DMS114 treated with DMSO at 0.1 percent for 48 hours (cell line): ENCODE data around the gene DOK5.

ENCODE experiments used
- DNase-seq: peaks from one replicate; lab custom pipeline; 2025; ENCODE audit not compliant: unreplicated experiment; lab: John Stamatoyannopoulos, UW

The DOK5 gene

DNA sequence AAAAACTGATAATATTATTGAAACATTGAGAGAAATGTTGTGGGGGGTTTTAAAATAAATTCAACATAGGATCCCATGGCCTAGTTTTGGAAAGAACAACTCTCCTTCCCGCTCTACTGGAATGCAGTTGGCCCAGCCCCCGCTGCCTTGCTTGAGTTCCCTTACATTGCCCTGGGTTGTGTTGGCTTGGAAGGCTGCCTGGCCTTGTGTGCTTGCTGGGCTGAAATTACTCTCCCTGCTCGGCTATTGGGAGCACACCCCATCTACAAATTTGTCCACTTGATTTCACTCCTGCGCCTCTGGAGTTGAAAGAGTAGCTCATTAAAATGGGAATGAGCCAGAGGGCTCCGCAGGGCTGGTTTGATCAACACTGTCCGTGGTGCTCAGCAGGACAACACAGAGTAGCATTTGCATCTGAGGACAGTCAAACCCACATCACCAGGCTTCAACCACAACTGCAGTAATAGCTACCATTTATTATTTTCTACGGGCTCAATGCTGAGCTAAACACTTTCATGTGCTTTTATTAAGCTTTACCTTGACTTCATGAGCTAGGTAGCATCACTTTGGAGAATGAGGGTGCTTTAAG lies 35.2 kb downstream of the DOK5 start:
- no peak for DNase-seq

DNA sequence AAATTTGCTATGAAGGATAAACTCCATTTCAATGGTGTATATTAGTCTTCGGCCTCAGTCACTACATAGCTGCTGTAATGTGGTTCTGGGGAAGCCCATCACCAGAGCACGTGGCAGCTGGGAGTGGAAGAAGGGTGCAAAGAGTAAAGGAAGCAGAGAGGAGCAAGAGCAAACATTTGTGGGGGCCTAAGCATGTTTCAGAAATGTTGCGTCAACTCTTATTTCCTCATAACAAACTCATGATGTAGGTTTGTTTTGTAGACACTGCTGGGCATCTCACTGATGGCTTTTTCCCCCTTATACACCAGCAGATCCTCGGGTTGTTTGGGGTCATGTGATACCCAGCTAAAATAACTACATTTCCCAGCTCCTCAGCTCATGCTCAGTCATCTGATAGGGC lies 37.3 kb downstream of the DOK5 start:
- DNase-seq = no peak

DNA sequence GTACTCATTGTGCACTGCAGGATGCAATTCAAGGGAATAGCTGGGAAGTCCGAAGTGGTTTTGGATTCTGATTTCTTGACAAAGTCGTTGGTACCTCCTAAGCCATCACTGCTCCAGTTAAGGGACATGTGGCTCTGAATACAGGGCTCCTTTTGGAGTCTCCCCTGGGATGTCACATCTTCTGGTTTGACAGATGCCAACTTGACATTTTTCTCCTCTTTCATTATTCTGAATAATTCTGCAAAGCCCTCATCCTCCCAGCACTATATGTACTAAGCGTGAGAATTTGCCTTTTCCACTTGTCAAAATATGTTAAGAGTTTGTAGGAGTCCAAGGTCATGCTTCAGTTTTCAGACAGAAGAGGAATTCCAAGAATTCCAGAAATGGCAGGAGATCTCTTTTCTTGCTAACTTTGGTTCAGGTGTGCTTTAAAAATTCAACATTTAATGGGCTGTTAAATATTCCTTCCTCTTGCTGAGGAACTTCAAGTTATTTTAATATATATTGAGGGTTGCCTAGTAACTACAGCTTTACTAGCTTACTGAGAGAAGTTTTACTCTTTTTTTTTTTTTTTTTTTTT lies 38.7 kb downstream of the DOK5 start:
- DNase-seq = no peak

DNA sequence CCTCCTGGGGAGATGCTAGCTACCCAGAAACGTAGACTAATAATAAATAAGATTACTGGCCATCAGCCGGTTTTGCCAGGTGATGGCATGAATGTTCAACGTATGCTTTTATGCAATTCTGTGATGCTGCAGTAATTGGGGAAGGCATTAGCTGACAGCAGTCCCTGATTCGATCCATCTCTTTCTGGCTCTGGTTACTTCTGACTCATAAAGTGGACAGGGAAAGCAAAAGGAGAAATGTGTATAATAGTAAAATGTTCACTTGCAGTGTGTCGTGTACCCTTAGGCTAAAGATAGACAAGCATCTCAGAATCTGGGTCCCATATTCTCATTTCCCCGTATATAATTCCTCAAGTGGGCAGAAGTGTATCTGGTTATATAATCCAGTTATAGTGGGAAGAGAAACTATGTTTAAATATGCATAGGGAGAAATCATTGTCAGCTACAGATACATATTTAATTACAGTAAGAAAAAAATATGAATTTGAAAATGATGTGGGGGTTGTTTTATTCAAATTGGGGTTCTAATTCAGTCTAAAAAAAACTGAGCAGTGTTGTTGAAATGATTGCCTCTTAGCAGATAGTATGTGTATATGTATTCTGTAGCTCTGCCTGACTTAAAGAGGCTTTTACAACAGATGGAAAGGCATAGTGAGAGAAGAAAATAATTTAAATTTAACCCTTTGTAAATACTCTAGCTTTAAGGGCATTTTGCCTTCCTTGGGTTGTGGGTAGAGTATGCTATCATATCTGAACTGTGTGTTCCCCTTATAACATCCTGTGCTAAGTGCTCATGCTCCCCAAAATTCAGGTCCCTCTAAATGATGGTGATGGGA lies 40.6 kb downstream of the DOK5 start:
- DNase-seq = no peak

- DNase-seq = no peak
Measured at GRCh38 chr20:54517241-54517975, 42.0 kb downstream of the DOK5 start.

DNA sequence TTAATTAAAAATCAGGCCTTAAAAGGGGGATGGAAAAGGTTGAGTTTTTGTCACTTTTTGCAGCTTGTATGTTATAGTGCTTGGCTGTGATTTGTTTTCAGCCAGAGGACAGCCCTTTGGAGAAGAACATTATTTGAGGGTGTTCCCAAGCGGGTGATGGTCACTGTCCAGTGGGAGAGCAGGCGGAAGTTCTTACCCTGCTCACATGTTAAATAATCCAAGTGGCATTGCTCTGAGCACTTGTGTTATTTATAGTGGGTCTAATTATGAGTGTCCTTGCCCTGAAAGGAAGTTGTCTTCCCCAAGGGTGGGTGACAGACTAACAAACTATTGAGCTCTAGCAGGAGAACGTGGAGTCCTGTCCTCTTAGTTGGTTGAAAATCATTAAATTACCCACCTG lies 49.5 kb downstream of the DOK5 start:
- no peak for DNase-seq

DNA sequence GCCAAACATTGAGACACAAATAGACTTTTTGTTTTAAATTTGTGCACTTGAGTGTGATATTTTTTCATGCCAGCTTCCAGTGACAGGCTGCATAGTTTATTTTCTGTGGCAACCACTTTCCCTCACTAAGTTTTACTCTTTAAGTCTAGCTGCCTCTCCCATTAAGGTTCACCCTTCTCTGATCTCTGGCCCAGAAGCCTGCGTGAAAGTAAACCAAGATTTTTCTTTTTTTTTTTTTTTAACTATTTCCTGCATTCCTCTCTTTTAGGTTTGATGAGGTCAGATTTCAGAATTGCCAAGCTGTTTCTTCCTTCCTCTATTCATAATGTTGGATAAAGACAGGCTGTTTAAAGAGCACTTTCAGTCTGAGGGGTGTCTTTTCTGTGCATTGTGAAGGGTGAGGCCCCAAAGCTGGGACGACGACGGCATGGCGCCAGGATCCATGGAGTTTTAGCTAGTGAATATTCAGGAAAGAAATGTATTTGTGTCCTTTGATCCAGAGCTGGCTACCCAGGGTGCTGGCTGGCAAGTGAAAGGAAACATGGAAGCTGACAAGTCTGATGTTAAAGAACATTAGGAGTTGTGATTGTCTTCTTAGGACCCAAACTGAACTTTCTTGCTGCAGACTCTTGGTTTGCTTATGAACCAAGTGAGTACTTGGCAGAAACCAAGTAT lies 50.7 kb downstream of the DOK5 start:
- no peak for DNase-seq

DNA sequence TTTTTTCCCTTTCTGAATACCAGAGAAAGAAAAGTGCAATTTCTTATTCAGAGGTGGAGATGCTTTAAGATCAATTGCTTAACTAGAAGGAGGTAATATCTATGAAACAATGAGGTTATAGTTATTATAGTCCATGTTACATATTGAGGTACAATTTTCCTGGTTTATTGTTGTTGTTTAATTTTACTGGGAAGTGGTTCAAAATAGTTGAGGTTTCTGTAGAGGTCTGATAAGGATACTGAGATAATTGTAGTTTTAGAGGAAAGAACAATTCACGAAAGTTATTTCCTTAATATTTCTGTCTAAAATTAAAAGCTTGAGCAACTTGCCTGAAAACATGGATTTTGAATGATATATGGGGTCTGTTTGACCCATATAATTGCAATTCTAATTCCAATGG lies 51.4 kb downstream of the DOK5 start:
- DNase-seq = no peak

DNA sequence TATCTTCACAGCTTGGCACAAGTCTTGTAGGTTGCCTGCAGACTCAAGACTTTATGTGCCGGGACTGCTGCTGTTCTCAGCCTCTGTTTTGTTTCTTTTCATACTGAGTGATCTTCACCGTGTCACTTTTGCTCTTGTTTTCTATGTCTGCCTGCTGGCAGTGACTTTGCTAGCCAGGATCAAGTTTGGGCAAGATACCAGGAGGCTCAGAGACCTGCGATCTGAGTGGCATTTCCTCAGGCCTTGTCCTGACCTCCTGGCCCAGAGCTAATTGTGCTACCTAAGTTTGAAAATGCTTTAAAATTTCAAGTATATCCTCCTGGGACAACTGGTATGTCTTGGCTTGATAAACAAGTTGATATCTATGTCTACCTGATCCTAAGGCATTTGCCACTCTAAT lies 57.2 kb downstream of the DOK5 start:
- DNase-seq = no peak

GRCh38 chr20:54534101-54534500 lies 58.7 kb downstream of the DOK5 start:
- no peak for DNase-seq

DNA sequence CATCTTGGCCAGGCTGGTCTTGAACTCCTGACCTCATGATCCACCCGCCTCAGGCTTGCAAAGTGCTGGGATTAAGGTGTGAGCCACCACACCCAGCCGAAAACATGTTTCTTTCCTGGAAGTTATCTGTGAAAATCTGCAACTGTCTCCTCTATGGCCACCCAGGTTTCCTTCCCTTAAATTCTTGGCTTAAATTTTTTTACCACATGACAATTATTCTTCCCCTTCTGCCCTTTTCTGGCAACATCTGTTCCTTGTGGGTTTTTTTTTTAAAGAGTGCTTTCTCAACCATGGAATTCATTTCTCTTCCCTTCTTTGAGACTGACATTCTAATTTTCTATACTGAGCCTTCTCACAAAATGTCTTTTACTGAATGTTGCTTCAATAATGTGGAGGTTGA lies 59.6 kb downstream of the DOK5 start:
- no peak for DNase-seq

DNA sequence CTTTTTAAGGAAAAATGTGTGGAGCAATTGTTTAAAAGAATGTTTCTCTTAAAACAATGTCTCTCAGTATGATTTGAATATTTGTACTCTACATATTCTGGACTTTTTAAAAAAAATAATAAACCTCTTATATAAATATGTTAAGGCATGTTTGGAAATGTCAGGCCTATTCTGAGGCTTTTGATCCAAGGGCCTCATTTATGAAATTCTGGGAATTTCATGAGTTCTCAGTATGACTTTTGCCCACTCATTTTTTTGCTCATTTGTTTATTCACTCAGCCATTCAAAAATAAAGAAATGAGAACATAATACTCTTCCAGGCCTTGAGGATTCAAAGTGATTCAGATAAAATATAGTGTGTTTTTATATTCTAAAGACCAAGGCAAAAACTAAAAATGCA lies 60.4 kb downstream of the DOK5 start:
- DNase-seq = no peak

DNA sequence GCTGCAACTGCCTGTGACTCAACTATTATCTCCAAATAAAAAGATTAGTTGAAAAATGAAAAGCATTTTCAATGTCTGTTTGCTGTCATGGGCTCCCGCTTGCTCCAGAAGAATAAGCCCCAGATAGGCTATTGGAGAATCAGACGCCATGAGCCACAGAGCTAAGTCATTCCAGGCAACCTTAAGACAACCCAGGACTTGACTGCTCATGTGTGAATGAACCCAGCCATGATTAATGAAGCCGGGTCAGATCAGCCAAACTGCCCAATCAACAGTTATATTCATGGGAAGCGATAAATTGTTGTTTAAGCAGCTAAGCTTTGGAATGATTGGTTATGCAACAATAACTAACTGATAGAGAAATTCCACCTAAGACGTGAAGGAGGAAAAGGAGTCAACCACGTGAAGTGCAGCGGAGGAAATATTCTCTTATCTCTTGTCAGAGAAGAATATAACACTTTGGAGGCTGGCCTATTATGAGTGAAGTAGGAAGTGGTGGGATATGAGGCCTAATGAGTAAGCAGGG lies 64.2 kb downstream of the DOK5 start:
- DNase-seq = no peak

DNA sequence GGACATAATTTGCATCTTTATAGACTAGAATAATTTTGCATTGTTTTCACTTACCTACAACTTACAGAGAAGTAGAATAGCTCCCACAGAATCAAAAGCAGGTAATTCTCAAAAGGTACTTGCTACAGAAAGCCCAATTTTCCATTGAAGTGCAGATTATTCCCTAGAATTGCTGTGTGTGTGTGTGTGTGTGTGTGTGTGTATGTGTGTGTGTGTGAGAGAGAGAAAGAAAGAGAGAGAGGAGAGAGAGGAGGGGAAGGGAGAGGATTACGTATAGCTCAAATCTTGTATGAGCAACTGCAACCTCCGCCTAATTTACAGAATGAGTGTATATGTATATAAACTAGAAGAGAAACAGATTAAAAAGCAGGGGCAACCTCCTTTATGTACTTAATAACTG lies 68.0 kb downstream of the DOK5 start:
- no peak for DNase-seq

GRCh38 chr20:54545676-54546358 lies 70.4 kb downstream of the DOK5 start:
- no peak for DNase-seq

- no peak for DNase-seq
Measured at GRCh38 chr20:54548849-54549248, 73.5 kb downstream of the DOK5 start.

DNA sequence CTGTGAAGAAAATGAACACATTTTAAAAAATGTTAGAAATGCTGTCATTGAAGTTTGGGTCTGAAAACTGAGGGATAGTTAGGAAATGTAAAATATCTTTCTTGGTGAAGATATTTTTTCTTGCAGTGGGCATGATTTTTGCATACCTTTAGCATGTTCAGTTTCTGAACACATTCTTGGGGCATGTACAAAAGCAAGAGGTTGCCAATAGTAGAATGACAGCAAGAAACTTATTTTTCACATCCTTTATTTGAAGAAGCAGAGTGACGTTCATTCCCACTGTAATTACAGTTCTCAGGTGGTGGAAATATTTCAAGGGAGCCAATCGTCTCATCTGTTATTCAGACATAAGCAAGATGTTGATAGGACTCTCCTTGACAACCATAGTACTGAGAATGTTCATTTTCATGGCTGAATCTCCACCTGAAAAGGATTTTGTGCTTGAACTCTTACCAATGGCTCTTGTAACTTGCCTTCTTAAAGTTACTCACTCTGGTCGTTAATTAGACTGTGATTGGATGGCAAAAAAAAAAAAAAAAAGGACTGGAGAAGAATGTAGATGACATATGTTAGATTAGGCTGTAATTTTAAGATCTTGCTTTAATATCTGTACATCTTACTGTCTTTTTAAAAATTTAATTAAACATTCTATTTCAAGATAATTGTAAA lies 74.4 kb downstream of the DOK5 start:
- no peak for DNase-seq

GRCh38 chr20:54550776-54551396 lies 75.5 kb downstream of the DOK5 start:
- no peak for DNase-seq

GRCh38 chr20:54554006-54554405 lies 78.6 kb downstream of the DOK5 start:
- no peak for DNase-seq
